Activated CD8-positive, alpha-beta memory T cell treated with anti-CD3 and anti-CD28 coated beads for 48 hours (primary cell): ENCODE data around the gene COL4A3.

Experiments
- DNase-seq, 3 experiments: peaks; one replicate each; pipeline ENCODE4 v3.0.0-alpha.2; 2020; ENCODE audit warnings: low read depth in 2 of 3, low spot score in 2 of 3

COL4A3 gene

DNA sequence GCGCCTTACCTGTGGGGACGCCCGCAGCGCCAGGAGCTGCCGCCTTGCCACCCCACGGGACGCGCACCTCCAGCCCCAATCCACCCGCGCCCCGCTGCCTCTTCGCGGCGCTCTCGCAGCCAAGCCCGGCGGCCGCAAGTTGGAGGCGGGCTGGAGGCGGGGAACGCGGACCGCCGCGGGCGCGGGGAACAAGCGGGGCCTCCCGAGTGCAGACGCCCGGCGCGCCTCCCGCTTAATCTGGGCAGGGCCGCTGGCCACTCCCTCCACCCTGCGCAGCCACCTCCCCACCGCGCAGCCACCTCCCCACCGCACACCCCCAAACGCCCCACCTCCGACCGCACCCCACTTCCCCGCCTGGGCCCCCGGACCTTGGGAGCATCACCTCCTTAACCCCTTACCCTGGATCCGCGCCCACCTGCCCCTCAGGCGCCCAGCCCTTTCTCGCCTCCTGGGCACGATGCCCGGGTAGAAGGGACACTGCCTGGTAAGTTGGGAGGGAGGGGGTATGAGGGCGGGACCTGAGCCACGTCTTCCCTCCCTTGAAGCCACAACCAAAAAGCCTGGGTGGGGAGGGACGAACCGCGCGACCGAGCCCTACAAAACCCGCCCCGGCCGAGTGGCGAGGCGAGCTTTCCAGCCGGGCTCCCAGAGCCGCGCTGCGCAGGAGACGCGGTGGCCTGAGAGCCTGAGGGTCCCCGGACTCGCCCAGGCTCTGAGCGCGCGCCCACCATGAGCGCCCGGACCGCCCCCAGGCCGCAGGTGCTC is at the start of gene COL4A3, which contains the start of gene COL4A4:
Gene COL4A3 (plus strand): TSS at position 627 of the 765 bp plus-strand sequence. CDS start 103 bp downstream, at position 730.
Gene COL4A4 (minus strand): TSS at position 208 of the 765 bp plus-strand sequence. CDS start 16,722 bp downstream, outside the sequence.
- no peak for DNase-seq

DNA sequence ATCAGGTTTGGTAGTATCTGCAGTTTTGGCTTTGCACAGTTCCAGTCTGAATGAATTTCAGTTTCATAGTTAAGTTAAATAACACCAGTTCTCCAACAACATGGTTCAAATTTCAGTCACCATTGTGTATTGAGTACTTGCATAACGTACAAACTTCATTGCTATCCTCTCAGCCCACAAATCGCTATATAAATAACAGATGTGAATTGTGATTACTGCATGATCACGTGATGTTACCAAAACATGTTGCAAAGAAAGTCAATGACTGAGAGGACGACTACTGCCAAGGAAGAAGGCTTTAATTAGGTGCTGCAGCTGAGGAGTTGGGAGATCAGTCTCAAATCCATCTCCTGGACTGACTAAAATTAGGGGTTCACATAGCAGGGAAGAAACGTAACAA is 48.7 kb upstream of the COL4A3 start:
- no peak for DNase-seq

DNA sequence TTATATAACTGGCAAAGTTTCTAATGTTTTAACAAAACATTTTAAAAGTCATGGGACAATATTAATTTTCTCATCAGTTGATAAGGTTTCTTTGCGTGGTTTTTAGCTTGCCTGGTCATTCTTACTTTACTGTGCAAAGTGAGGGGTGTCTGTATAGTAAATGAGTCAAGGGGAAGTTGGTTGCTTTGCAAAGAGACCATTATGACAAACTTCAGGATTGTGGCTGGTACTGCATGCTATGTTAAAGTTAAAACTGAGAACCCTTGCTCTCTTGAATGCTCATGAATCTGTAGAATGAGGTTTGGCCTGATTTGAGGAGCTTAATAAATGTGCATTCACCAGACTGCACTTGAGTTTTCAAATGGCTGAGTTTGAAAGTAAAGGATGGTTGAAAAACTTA is 47.4 kb upstream of the COL4A3 start:
- no peak for DNase-seq

DNA sequence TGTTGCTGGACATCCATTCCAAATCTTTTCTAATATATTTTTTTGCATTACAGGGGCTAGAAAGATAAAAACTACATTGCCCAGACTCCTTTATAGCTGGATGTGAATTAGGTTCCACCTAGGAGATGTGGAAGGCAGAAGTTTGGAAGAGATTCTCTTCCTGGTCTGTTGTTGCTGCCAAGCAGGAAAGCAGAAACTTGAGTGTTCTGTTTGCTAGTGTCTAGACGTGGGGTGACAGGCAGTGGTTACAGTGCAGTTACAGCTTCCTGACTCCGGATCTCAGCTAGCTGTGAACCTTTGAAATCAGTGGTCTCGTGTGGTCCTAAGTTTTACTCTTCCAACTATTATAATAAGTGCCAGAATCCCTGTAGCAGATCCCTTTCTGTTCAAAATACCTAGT is 46.6 kb upstream of the COL4A3 start:
- no peak for DNase-seq

DNA sequence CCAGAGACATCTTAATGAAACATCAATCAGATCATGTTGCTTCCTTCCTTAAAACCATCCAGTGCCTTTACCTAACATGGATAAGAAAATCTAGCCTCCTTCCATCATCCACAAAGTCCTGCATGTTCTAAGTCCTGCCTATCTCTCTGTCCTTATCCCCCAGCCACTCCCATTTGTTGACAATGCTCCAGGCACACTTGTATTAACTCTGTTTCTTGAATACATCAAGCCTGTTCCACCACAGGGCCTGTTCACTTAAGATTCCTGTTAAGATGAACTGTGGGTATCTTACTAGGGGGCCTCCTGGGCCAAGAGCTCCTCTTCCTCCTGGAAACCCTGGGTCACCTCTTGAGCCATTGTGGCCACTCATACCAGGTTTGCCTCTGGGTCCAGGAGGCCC is 46.1 kb upstream of the COL4A3 start:
- no peak for DNase-seq

DNA sequence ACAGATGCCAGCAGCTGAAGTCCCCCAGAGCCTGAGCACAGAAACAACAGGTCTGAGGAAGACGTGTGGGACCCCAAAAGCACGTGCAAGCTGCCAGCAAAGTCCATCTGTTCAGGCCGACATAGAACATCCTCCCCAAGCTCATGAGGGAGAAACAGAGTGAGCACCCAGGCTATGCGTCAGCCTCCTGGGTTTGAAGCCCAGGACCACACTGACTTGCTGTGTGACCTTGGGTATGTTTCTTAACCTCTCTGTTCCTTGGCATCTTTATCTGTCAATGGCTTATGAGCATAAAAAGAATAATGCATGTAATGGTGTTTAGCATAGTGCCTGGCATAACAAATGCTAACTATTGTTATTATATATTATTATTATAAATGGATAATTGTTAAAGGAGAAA is 40.7 kb upstream of the COL4A3 start:
- no peak for DNase-seq

DNA sequence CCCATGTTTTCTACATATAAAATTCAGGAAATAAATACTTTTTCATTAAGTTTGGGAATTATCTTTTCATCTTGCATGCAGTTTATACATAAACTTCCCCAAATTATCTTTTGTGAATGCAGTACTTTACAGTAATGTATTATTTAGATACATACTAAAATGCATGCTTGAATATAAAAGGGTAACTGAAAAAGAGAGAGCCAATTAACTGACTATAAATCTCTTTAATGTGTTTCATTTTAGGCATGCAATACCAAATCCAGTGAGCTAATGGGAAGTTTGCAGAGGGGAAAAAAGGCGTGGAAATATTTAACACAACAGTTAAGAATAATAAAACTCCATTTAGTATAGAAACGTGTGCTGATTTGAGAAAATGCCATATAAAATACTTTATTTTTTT is 39.6 kb upstream of the COL4A3 start:
- DNase-seq = no peak

DNA sequence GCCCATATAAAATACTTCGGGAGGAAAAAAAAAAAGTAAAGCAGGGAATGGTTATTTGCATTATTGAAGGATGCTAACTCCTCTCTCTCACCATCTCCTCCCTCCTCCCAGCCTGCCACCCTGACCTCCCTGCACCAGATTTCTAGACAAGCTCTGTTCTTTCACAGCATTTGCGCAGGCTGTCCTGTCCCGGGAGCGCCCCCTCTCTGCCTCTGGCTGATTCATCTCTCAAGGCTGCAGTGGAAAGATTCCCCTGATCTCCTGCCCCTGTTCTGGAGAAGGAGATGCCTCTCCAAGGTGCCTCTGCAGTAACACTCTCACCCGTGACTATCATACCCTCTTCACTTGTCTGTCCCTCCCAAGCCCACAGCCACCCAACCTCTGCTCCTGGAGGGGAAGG is 38.9 kb upstream of the COL4A3 start:
- no peak for DNase-seq

DNA sequence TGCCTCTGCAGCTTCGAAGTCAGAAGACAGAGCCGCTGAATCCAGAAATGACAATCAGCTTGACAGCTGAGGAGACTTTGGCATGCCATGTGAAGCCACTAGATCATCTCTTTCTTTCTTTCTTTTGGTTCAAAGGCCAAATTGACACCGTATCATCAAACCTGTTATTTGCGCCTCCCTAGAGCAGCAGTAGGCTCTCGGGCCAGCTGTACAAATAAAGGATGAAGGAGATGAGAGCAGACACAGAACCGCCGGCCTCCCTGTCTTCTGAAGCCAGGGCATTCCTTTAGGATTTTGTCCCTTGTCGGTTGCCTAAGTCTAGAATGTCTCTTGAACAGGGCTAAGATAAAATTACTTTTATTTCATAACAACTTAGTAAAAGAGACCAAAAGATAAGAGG is 37.2 kb upstream of the COL4A3 start:
- DNase-seq = no peak

DNA sequence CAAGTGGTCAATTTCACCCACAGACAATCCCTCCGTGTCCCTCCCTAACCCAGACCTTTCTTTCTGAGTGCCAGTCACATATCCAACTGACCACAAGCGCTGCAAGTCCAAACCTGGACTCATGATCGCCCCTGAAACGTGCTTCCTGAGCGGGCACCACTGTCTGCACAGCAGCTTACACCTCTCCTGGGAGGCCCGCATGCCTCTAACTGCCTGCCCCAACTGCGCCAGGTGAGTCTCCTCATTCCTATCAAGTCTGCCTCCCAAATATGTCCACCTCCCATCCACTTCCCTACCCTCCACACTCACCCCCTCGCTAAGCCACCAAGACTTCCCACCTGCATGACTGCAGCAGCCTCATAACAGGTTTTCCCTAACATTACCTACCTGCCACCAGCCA is 33.8 kb upstream of the COL4A3 start:
- DNase-seq = no peak

DNA sequence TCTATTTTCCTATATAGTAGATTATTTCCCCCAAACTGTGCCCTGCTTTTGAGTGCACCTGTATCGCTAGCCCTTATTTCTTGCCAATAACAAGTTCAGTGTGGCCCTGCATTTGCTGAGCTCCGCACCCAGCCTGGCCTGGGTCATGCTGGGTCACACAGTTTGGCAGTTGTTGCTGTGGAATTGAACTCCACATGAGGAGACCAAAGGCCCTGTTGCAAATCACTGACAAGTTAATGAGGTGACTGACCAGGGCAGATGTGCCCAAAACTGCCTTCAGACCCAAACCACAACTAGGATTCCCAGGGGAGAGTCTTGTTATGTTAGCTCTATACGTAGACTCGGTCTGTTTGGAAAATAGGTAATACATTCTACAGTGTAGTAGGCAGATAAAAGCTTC is 31.4 kb upstream of the COL4A3 start:
- no peak for DNase-seq

DNA sequence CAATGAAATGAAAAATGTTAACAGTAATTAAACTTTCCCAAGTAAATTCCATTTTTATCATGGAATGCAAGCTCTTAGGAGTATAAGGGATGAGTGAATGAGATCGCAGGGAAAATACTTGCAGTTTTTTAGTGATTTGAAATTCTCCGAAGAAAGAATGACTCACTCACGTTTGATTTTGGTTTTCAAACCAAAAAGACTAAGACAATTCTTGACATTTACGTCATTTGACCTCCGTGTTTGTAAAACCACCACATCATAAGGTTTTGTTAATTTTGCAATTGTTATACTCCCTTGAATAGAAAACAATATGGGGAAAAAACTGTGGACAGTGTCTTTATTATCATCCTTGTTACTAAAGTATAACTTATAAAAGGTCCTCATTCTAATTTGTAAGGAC is 29.8 kb upstream of the COL4A3 start:
- DNase-seq = no peak

DNA sequence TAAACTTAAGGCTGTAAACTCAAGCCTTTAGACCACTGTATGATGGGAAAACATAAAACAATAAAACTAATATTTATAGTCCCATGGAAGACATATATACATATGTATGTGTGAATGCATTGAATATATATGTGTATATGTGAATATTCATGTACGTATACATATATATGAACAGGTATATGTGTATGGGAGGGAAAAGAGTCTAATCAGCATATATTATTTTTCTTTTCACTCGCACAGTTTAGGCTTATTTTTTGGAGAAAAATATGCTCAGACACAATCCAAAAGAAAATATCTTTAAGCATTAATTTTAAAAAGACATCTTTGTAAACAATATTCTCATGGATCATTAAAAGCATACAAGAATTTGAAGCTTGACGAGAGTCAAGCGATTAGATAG is 23.1 kb upstream of the COL4A3 start:
- no peak for DNase-seq

DNA sequence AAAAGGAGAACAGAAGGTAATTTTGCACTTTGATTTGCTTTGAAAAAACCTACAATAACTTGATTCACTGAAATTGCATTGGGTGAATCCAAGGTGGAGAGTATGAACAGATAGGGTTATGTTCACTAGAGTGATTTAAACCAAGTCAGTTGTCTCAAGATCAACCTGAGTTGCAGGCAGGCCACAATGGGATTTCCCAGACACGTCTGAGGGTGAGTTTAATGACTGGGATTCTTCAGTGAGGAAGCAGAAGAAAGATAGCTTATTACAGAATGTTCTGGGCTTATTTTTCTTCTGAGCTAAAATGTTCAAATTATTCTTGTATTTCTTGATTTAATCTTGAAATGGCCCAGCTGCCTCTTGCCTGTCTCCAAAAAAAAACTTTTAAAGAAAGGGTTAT is 20.5 kb upstream of the COL4A3 start:
- no peak for DNase-seq

DNA sequence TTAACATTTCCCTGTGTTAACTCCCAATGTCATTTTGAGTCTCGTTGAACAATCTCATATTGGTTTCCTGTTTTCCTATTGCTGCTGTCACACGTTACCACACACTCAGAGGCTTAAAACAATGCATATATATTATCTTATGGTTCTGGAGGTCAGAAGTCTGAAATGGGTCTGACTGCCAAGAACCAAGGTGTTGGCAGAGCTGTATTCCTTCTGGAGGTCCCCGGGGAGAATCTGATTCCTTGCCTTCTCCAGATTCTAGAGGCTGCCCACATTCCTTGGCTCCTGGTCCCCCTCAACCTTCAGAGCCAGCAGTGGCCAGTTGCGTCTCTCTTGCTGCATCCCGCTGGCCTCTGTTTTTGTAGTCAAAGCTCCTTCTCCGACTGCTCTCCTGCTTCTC is 18.0 kb upstream of the COL4A3 start:
- no peak for DNase-seq

DNA sequence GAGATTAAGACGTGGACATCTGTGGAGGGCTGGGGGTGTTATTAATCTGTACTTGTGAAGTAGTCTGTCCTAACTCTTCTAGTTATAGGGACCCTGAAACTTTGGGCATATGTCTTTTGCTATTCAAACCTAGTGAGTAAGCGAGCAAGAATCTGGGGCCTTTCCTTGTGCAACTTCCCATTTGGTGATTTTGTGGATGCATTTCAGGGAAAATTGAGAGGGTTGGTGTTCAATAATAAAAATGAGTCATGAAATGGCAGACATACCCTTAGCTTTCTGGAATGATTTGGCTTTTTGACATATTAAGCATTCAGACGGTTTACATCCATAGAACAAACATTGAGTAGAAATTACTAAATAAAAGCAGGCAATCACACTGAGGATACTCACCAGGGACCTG is 17.4 kb upstream of the COL4A3 start:
- no peak for DNase-seq

DNA sequence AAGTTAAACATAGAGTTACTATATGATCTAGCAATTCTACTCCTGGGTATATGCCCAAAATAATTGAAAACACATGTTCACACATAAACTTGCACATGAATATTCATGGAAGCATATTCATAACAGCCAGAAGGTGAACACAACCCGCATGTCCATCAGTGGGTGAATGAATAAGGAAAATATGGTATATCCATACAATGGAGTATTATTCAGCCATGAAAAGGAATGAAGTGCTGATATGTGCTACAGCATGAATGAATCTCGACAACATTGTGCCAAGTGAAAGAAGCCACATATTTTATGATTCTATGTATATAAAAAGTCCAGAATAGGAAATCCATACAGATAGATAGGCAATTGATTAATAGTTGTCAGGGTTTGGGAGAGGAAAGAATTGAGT is 16.3 kb upstream of the COL4A3 start:
- DNase-seq = no peak

DNA sequence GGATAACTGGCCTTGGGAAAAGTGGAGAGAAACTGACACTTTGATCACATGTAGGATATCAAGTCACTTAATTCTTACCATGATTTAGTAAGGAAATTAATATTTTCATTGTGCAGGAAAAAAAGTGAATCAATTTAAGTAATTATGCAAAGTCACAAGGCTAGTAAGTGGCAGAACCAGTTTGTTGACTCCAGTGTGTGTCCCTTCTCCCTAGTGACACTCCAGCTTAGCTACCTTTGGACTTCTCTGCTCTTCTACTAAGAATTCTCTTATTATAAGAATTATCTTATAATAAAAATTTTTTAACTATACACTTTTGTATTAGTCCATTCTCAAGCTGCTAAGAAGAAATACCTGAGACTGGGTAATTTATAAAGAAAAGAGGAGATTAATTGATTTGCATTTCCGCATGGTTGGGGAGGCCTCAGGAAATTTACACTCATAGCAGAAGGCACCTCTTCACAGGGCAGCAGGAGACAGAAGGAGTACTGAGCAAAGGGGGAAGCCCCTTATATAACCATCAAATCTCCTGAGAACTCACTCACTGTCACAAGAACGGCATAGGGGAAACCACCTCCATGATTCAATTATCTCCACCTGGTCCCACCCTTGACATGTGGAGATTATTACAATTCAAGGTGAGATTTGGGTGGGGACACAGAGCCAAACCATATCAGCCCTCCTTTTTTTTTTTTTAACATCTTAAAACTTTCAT is 14.0 kb upstream of the COL4A3 start:
- DNase-seq = no peak

DNA sequence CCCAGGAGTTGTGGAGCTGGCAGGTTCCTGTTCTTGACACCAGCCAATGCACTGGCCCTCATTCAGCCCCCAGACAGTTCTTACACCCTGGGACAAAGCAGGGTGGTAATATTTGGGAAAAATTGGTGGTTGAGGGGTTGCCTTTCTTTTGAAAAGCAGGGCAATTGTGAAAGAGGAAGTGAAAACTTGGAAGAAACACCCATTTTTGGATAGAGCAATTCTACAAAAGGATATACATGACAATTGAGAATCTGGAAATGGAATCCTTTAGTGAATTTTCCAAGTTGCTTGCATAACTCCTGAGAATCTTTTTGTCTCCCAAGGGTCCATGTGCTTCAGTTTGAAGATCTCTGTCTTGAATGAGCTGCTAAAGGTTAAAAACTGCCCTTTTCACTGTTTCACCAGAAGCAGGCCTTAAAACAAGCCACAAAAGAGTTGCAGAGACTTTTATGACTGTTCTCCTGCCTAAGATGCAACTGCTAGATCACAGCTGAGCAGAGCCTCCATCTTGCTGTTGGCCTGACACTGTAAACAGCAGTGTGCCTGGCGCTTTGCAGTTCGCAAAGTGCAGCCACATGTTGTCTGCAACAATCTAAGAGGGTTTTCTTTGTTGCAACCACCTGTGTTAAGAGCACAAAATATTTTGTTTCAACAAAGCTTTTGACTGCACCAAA is 12.2 kb upstream of the COL4A3 start:
- no peak for DNase-seq

DNA sequence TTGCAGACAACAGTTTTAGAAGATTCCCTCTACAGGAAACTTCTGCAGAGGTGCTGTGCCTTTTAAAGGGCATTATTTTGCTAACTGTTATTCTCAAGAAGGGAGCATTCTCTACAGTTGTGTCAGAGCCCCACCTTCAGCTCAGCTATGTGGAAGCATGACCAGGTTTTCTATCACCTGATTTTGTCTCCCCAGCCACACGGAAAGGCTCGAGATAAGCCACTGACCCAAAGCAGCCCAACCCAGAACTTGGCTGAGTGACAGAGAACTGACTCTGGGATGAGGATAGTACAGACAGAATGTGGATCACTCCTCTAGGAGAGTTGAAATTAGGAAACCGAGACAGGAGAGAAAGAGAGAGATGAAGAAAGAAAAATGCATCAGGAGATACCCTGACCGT is 11.1 kb upstream of the COL4A3 start:
- DNase-seq = no peak

DNA sequence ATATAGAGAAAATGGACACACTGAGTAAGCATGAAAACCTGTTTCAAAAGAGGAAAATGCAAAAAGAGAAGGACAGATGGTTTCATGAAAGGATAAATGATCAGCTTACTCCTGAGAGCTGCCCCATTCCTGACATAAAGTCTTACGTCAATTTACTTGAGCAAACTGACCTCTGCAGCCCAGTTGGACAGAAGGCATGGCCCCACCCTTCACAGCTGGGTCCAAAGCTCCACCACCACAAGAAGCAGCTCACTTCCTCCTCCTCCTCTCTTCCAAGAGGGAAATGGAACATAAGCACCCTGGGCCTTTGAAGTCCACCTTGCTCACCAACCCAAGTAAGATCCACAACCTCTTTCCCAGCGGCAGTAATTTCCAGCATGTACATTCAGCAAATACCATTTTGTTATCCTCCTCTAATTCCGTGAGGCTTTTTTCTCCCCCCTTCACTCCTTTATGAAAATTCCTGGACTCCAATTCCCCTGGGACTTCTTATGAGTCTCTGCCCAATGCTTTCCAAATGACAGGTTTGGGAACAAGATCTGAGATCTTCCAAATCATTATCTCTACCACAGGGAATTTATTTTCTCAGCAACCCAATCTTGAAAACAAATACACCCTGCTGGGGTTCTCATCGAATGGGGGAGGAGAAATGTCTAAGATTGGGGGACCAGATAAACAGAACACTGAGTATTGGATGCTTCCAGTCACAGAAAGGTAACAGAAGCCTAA is 10.5 kb upstream of the COL4A3 start:
- no peak for DNase-seq
